Mesenteric fat pad (tissue), 1 donor: ENCODE results near the gene NPAT. TPM values are rescaled to one million over a fixed set of nuclear protein-coding genes. Genes with fewer than 3 reads are reported as not detected.

ENCODE experiments used
- DNase-seq: peaks from one replicate; pipeline ENCODE4 v3.0.0-alpha.2; 2020; ENCODE audit warnings: low spot score
- long read RNA-seq: library from polyadenylated mRNA; unstranded; transcript quantifications from one replicate; pipeline ENCODE4 v2.0.0, GENCODE V29; 2020
- total RNA-seq: library from RNA; stranded (reverse); fragmentation: NEBNext Ultra II Directional; extraction: Animal tissue kit (Norgen Biotek cat#: 25700); gene quantifications from one replicate; pipeline ENCODE4 v1.2.1, GENCODE V29; 2021
- donor health status: DM: yes; HTN: yes; CAD: no.

Gene NPAT
- total RNA-seq: 12.1 TPM
- long read RNA-seq, partial matches to known transcripts: 6 of 8 reads
- long read RNA-seq, other reads (novel, unspliced or antisense): 2 of 8 reads

DNA sequence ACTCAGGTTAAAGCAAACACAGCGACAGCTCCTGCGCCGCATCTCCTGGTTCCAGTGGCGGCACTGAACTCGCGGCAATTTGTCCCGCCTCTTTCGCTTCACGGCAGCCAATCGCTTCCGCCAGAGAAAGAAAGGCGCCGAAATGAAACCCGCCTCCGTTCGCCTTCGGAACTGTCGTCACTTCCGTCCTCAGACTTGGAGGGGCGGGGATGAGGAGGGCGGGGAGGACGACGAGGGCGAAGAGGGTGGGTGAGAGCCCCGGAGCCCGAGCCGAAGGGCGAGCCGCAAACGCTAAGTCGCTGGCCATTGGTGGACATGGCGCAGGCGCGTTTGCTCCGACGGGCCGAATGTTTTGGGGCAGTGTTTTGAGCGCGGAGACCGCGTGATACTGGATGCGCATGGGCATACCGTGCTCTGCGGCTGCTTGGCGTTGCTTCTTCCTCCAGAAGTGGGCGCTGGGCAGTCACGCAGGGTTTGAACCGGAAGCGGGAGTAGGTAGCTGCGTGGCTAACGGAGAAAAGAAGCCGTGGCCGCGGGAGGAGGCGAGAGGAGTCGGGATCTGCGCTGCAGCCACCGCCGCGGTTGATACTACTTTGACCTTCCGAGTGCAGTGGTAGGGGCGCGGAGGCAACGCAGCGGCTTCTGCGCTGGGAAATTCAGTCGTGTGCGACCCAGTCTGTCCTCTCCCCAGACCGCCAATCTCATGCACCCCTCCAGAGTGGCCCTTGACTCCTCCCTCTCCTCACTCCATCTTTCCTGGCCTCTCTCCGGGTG is at the start of gene NPAT, which contains the start of gene ATM:
Gene NPAT (minus strand): TSS at position 65 of the 774 bp plus-strand sequence. CDS start 102 bp downstream, outside the sequence.
Gene ATM (plus strand): TSS at position 494 of the 774 bp plus-strand sequence. CDS start 4,558 bp downstream, outside the sequence.
- DNase-seq: peak; percentile 99

DNA sequence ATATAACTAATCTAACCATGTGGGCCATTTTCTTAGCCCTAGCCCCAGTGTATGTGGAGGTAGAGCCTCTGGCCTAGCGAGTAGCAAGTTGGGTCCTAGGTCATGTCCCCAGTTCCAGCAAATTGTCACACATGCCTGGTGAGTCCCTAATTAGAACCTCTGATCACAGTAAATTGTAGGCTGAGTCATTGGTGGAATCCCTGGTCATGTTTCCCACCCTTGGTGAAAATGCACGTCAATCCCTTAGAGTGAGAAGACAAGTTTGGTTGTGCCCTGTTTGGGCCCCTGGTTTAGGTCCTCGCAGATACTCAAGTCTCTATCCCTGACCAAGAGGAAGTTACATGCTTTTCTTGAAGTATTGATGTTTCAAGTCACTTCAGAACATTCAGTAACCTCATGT is 47.1 kb upstream of the NPAT start:
- DNase-seq: no peak

DNA sequence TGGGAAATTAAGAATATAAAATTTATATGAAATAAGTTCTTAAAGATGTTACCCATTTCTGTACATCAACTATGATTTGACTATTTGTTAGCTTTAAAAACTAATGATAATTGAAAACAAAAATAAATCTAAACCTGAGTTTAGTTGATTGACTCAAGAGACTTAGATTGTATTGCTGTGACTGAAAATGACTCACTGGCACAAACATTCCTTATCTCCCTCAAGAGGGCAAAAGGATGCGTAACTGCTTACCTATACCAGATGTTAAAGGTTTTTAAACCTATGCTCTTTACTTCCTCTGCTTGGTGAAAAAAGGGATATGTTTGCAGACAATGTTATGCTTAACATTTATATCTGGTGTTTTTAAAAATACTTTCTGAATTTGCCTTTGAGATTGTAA is 30.7 kb upstream of the NPAT start:
- no peak for DNase-seq

DNA sequence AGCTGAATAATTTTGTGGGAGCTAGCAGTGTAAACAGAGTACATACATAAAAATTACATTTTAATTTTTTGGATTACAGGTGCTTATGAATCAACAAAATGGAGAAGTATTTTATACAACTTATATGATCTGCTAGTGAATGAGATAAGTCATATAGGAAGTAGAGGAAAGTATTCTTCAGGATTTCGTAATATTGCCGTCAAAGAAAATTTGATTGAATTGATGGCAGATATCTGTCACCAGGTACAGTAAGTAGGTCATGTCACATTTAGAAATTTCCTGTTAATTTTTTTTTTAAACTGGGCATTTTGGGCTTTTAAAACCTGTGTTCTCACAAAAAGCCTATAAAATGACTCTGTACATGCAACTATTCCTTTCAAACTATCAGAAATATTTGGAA is 24.4 kb upstream of the NPAT start:
- no peak for DNase-seq

DNA sequence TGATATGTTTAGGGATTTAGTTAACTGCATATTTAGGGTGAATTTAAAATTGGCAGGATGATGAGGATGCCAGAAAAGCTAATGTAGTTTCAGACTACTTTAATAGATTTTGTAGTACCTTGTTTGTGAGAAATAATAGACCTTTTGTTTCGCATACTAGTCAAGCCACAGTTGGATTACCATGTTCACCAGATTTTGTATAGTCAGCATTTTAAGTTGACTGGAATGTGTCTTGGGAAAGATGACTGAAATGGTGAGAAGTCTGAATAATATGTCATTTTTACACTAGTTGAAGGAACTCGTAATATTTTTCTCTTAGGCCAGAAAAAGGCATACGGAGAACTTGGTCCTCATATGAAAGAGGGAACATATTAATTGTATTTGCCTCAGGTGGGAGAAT is 23.9 kb upstream of the NPAT start:
- DNase-seq: no peak

DNA sequence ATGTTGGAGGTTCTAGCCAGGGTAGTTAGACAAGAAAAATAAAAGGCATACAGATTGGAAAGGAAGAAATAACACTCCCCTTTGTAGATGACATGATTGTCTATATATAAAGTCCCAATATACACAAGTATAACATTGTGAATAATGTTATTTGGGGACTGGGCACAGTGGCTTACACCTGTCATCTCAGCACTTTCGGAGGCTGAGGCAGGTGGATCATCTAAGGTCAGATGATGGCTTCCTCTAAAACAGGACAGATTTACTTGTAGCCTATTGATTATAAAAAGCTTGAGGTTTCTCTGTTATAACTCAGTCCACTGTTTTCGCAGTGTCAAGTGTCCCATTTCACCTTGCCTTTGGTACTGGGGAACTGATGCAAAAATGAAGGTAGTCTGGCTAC is 20.0 kb upstream of the NPAT start:
- DNase-seq: no peak

DNA sequence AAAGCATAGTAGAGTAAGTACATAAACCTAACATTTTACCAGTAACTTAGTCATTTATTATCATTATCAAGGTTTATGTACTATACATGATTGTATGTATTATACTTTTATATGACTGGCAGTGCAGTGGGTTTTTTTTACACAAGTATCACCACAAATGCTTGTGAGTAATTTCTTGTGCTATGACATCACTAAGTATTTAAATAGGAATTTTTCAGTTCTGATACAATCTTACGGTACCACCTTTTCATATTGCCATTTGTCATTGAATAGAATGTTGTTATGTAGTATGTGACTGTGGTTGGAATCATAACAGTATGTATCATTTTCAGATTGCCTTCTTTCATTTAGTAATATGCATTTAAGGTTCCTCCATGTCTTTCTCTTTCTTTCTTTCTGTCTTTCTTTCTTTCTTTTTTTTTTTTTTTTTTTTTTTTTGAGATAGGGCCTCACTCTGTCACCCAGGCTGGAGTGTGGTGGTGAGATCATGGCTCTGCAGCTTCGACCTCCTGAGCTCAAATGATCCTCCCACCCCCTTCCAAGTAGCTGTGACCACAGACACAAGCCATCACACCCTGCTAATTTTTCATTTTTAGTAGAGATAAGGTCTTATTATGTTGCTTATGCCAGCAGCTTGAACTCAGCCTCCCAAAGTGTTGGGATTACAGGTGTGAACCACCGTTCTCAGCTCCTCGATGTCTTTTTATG is 19.0 kb upstream of the NPAT start:
- no peak for DNase-seq

DNA sequence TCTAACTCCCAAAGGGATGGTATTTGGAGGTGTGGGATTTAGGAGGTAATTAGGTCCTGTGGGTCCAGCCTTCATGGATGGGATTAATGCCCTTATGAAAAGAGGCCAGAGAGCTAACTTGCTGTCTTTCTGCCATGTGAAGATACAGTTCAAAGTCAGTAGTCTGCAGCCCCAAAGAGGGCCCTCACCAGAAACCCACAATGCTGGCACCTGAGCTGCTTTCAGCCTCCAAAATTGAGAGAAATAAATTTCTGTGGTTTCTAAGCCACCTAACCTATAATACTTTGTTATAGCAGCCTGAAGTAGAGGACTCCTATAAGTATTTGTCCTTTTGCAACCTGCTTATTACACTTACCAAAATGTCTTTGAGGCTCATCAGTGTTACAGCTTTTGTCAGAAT is 16.6 kb upstream of the NPAT start:
- DNase-seq: no peak

DNA sequence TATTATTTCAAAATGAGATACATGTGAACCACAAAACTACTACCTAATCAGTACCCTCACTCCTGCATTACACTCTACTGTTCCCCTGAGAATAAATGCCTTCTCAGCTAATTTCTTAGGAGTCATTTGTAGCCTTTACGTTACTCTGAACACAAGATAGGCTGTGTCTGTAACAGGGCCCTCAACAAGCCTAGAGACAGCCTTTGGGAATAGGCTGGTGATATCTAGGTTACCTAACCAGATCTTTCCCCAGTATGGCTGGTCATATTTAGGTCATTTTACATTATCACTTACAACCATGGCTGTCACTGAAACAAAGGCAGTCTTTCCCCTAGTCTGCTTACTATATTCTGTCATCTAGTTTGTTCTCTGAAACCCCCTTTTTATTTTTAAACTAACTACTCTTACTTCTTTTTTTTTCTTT is 14.6 kb upstream of the NPAT start:
- no peak for DNase-seq

DNA sequence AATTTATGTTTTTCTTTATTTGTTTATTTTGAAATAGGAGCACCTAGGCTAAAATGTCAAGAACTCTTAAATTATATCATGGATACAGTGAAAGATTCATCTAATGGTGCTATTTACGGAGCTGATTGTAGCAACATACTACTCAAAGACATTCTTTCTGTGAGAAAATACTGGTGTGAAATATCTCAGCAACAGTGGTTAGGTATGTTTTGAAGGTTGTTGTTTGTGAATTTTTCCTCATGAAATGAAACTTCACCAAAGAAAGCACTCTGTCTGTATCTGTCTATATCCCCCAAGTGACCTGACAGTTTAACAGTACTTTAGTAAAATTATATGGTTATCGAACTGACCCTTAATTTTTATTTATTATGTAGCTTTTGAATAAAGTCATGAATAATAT is 13.2 kb upstream of the NPAT start:
- DNase-seq: no peak

DNA sequence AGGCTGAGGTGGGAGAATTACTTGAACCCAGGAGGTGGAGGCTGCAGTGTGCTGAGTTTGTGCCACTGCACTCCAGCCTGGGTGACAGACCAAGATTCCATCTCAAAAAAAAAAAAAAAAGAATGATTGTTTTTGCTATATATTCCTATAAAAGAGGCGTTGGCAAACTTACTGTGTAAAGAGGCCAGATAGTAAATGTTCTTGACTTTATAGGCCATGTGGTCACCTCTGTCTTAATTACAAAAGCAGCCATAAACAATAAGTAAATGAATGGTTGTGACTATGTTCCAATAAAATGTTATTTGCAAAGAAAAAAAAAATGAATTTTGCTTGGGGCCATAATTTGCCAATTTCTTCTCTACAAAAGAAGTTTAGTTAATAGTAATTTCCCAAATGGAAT is 12.8 kb upstream of the NPAT start:
- no peak for DNase-seq

DNA sequence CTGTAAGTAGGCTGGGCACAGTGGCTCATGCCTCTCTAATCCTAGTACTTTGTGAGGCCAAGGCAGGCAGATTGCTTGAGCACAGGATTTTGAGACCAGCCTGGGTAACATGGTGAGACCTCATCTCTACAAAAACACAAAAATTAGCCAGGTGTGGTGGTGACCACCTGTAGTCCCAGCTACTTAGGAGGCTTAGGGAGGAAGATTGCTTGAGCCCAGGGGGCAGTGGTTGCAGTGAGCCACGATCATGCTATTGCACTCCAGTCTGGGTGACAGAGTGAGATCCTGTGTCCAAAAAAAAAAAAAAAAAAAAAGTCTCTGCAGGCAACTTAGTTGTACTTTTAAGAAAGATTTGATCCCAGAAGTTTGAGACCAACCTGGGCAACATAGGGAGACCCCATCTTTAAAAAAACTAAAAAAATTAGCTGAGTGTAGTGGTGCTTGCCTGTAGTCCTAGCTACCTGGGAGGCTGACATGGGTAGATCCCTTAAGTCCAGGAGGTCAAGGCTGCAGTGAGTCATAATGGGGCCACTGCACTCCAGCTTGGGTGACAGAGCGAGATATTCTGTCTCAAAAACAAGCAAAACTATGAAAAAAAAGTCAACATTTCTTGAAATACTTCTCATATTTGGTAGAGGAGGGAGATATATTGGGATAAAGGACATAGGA is 11.0 kb upstream of the NPAT start:
- no peak for DNase-seq

DNA sequence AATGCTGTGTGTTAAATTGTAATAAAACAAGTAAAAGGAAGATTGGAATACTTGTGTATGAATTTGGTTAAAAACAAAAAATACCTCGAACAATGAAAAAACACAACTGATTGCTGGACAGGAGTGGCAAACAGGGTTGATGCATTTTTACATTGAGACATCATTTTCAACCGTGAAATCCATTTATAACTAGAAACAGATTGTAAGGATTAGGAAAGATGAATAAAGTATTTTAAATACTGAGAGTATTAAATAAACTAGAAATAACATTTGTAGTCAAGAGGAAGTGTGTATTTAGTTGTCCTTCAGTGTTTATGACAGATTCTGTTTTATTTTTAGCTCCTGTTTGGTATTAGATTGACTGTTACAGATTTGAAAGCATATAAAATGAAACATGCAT is 5.8 kb upstream of the NPAT start:
- DNase-seq: no peak

DNA sequence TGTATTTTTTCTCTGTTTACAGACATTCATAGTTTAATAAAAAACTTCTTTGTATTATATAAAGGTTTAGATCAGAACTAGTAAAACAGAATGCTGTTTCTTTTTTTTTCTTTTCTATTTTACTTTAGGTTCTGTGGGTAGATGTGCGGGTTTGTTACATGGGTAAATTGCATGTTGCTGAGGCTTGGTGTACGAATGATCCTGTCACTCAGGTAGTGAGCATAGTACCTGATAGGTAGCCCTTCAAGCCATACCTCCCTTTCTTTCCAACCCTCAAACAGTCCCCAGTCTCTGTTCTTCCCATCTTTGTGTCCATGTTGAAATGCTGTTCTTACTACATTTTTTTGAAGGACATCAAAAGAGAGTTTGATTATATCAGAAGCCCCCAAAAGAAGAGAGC is 3.6 kb upstream of the NPAT start:
- DNase-seq: no peak

DNA sequence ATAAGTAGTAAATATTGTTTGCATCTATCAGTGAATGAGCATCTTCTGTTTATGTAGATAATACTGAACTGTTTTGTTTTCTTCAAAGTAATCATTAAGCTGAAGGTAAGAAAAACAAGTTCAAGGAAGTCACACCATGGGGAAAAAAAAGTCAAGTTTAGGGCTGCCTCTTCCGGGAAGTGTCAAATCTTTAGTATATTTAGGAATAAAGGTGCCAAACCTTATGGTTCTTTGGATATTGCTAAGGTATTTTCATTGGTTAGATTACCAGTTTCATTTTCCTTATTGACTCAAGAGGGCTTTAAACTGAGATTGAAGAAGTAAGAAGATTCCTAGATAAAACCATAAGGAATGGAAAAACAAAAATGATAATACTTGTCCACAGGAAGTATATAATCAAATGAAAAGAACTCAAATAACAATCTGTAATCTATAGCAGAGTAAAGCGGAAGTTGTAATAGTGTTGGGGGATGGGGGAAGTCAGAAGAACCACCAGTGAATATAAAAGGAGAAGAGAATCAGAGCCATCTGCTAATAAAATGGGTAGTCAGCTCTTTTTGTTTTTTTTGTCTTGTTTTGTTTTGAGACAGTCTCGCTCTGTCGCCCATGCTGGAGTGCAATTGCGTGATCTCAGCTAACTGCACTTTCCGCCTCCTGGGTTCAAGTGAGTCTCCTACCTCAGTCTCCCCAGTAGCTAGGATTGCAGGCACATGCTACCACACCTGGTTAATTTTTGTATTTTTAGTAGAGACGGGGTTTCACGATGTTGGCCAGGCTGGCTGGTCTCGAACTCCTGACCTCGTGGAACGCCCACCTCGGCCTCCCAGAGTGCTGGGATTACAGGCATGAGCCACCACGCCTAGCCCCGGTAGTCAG is 2.7 kb upstream of the NPAT start:
- no peak for DNase-seq

DNA sequence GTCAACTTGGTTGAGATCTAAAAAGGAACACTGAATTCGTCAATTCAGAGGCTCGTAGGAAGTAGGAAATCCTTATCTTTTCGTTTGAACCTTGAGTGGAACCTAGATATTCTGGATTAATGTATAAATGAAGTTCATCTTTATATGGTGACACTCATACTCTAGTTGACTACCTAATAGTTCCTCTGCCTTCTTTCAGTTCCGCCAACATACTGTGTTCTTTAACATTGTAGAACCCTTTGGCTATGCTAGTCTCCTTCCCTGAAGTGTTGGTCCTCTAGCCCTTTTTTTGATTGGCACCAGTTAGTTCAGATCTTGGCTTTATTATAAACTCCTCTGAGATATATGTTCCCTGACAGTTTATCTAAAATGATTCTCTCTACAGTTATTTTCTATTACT is 1.9 kb upstream of the NPAT start:
- no peak for DNase-seq

DNA sequence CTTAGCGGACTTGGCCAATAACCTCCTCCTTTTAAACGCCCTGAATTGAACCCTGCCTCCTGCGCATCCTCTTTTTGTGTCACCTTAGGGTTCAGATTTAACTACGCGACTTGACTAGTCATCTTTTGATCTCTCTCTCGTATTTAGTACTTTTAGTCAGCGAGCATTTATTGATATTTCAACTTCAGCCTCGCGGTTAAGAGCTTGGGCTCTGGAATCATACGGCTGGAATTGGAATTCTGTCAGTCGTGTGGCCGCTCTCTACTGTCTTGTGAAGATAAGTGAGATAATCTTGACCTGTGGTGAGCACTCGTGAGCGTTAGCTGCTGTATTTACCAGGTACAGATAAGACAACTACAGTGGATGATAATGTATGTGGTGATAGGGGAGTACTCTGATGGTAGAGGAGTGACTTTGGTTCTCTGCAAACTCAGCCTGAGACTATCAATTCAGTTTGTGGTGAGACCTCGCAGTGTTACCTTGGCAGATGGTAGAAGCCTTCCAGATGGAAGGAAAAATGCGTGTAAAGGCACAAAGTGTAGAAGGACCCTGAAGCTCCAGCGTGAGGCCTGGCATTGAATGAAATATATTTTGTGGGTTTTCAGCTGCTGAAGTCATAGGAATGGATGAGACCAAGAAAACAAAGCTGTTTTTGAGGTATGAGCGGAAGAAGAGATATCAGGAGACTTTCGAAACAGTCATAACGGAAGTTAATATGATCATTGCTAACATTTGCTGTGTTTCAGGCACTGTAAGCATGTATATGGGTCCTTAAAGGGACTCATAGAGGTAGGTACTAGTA is 1.1 kb upstream of the NPAT start:
- DNase-seq: no peak

DNA sequence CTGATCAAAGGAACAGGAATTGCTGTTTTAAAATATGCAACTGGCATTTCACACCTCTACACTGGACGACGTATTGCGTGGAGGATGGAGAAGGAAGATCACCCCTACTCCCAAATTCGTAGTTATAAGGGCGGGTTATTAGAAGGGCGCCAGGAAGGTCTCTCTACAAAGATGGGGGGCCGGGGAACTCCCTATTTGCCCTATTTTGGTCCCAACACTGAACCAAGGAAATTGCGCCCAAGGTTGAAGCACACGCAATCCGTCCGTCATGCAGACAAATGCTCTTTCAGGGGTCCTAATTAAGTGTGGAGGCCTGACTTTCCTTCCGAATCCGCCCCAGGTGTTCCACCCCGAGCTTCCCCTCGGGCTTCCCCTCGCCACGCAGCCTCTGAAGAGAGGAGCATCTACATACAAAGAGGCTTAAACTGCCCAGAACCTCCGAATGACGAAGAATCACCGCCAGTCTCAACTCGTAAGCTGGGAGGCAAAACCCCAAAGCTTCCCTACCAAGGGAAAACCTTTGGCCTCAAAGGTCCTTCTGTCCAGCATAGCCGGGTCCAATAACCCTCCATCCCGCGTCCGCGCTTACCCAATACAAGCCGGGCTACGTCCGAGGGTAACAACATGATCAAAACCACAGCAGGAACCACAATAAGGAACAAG is 396 bp downstream of the NPAT start:
- DNase-seq: no peak

DNA sequence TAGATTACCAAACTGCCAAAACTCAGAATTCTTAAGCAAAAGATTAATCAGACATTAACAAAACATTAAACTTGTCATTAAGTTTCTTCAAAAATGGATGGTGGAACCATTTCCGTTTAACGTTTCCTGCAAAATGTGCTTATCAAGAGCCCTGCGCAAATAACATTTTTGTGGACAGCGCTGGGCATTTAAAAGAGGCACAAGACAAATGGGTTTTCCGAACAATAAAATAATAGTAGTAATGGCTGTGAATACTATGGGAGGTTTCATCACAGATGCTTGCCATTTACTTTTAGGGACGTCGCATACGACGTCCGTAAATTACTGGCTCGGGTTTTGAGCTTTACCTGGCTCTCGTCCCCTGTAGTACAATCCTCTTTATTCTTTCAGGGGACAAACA is 1.1 kb downstream of the NPAT start:
- DNase-seq: no peak
